Mammary epithelial cell (primary cell): ENCODE measurements around the gene MORN5.

ENCODE experiments used
- CTCF ChIP-seq, 2 donors: IDR thresholded peaks in 1 of 2; conservative IDR thresholded peaks in 1 of 2; 2 replicates each; pipeline ENCODE4 v1.5.1; 2011 to 2012; ENCODE audit warnings: inconsistent platforms in 2 of 2, low read length in 2 of 2, mild to moderate bottlenecking in 2 of 2, control low read depth in 1 of 2, low read depth in 1 of 2; ENCODE audit not compliant: insufficient read depth in 1 of 2; ENCODE audit errors: extremely low read depth in 1 of 2
- EZH2 ChIP-seq: IDR thresholded peaks from 2 replicates; pipeline ENCODE4 v1.6.1; 2012; ENCODE audit warnings: low read length, inconsistent platforms, borderline replicate concordance

- TF ChIP-seq CTCF (conservative IDR thresholded peaks at IDR 0.05 in 1 of 2, IDR thresholded peaks at IDR 0.05 in 1 of 2; ENCODE audit: extremely low read depth in 1 of 2, insufficient read depth in 1 of 2, low read depth in 1 of 2, low read length in 2 of 2) (no peak), EZH2 (no peak)
These were observed 28.2 kb upstream of the MORN5 start for GRCh38 chr9:122131401-122132001.
